ENCODE results near the gene DHX35. TPM values are rescaled to one million over a fixed set of nuclear protein-coding genes. Genes with fewer than 3 reads are reported as not detected.

DHX35 gene
- total RNA-seq, 1 donor from 2014 or later = 6.1 TPM

DNA sequence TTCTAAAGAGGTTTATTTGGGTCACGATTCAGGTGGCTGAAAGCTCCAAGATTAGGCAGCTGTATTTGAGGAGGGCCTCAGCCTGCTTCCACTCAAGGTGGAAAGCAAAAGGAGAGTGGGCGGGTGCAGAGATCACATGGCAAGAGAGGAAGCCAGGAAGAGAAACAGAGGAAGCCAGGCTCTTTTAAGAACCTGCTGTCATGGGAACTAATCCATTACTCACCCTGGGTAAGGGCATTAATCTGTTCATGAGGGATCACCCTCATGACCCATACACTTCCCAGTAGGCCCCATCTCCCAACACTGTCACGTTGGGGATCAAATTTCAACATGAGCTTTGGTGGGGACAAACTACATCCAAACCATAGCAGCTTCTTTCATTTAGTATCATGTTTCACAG lies 53.9 kb downstream of the DHX35 start:
- TF ChIP-seq, protein P1, sequence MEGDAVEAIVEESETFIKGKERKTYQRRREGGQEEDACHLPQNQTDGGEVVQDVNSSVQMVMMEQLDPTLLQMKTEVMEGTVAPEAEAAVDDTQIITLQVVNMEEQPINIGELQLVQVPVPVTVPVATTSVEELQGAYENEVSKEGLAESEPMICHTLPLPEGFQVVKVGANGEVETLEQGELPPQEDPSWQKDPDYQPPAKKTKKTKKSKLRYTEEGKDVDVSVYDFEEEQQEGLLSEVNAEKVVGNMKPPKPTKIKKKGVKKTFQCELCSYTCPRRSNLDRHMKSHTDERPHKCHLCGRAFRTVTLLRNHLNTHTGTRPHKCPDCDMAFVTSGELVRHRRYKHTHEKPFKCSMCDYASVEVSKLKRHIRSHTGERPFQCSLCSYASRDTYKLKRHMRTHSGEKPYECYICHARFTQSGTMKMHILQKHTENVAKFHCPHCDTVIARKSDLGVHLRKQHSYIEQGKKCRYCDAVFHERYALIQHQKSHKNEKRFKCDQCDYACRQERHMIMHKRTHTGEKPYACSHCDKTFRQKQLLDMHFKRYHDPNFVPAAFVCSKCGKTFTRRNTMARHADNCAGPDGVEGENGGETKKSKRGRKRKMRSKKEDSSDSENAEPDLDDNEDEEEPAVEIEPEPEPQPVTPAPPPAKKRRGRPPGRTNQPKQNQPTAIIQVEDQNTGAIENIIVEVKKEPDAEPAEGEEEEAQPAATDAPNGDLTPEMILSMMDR (conservative IDR thresholded peaks at IDR 0.05; ENCODE audit: low read depth, low read length) = no peak
- DNase-seq (ENCODE audit: low read depth) = no peak
- H3K4me3 ChIP-seq (ENCODE audit: low read depth, low read length) = no peak overlapping the region

DNA sequence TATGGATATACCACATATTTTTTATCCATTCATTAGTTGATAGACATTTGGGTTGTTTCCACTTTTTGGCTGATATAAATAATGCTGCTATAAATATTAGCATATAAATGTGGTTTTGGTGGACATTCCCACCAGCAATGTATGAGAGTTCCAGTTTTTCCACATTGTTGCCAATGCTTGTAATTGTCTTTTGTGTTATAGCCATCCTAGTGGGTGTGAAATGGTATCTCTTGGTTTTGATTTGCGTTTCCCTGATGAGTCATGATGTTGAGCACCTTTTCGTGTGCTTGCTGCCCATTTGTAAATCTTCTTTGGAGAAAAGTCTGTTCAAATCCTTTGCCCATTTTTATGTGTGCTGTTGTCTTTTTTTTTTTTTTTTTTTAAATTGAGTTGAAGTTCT lies 54.4 kb downstream of the DHX35 start:
- TF ChIP-seq, protein P1 (conservative IDR thresholded peaks at IDR 0.05; ENCODE audit: low read depth, low read length) = no peak
- no peak for DNase-seq (ENCODE audit: low read depth)
- H3K4me3 ChIP-seq (ENCODE audit: low read depth, low read length) = no peak overlapping the region

DNA sequence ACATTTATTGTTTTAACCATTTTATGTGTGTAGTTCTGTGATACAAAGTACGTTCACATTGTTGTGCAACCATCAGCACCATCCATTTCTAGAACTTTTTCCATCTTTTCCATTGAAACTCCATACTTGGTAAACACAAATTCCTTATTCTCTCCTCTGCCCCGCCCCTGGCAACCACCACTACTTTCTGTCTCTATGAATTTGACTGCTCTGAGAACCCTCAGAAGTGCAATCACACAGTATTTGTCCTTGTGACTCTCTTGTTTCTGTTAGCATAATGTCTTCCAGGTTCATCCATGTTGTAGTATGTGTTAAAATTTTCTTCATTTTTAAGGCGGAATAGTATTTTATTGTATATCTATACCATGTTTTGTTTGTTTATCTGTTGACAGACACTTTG lies 56.9 kb downstream of the DHX35 start:
- TF ChIP-seq, protein P1 (conservative IDR thresholded peaks at IDR 0.05; ENCODE audit: low read depth, low read length) = no peak
- no peak for DNase-seq (ENCODE audit: low read depth)
- H3K4me3 ChIP-seq (ENCODE audit: low read depth, low read length) = no peak overlapping the region

DNA sequence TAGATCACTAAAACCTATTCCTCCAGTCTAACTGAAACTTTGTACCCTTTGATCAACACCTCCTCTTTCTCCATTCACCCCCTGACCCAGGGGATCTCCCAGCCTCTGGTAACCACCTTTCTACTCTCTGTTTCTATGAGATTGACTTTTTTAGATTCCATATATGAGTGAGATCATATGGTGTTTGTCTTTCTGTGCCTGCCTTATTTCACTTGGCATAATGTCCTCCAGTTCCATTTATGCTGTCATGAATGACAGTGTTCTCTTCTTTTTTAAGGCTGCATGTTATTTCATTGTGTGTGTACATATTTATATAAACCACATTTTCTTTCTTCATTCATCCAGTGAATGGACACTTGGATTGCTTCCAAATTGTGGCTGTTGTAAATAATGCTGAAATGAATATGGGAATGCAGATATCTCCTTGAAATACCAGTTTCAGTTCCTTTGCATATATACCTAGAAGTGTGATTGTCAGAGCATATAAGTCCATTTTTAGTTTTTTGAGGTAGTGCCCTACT lies 57.7 kb downstream of the DHX35 start:
- no peak overlapping the region for H3K4me3 ChIP-seq (ENCODE audit: low read depth, low read length)
- DNase-seq (ENCODE audit: low read depth) = no peak
- TF ChIP-seq, protein P1 (conservative IDR thresholded peaks at IDR 0.05; ENCODE audit: low read depth, low read length) = no peak

DNA sequence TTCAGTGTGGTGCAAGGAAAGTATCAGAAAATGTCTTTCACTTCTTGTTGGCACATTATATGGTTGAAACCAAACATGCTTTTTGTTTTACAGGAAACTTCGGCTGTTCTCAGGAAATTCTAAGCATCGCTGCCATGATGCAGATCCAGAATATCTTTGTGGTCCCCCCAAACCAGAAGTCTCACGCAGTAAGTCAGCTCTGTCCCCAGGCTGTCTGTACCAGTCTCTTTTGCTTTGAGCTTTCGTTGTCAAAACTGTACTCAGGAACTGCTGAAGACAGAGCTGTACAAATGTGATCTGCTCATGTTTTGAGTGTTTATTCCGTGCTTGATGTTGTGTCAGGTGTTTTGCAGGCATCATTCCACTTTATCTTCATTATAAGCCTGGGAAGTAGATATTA lies 59.6 kb downstream of the DHX35 start:
- no peak overlapping the region for H3K4me3 ChIP-seq (ENCODE audit: low read depth, low read length)
- TF ChIP-seq, protein P1 (conservative IDR thresholded peaks at IDR 0.05; ENCODE audit: low read depth, low read length) = no peak
- no peak for DNase-seq (ENCODE audit: low read depth)

DNA sequence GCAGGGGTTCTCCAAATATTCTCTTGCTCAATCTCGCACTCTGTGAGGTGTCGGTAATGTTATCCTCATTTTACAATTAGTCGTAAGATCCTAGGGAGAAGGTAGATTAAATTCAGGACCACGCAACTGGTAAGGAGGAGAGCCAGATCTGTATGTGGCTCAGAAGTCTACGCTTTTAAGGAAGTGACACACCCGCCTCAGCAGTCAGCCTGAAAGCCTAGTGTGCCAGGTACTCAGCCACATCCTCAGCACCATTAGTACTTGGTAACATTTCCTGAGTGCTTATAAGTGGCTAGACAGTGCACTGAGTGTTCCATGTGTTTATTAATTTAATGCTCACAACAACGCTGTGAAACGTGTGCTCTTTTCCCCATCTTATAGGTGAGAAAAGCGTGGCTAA lies 63.7 kb downstream of the DHX35 start:
- TF ChIP-seq, protein P1 (conservative IDR thresholded peaks at IDR 0.05; ENCODE audit: low read depth, low read length) = no peak
- H3K4me3 ChIP-seq (ENCODE audit: low read depth, low read length) = no peak overlapping the region
- DNase-seq (ENCODE audit: low read depth) = no peak

DNA sequence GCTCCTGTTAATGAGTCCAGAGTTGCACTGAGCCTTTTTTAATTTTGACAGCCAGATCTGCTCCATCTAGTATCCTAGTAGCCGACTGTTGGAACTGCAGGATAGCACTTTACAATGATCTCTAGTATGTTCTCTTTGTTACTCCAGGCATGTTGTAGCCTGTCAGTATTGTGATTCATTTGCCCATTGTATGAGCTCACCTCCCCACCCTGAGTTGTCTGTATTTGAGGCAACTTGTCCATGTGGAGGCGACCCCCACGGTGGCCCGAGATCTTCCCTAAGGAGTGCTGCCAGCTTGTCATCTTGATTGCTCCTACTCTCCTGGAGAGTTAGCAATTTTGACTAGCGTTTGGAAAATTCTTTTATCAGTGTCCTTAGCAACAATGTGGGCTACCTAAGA lies 67.2 kb downstream of the DHX35 start:
- H3K4me3 ChIP-seq (ENCODE audit: low read depth, low read length) = no peak overlapping the region
- DNase-seq (ENCODE audit: low read depth) = no peak
- TF ChIP-seq, protein P1 (conservative IDR thresholded peaks at IDR 0.05; ENCODE audit: low read depth, low read length) = no peak
